Uterus (tissue), 2 donors: ENCODE data around the gene SNX15.

Experiments used
- CTCF ChIP-seq, 4 experiments: fragments of 200-600 bp in 2 of 4; fragments of 450-650 bp in 2 of 4; sonication (generic) in 2 of 4; IDR thresholded peaks; one replicate each; pipeline ENCODE4 v1.5.1; 2016 to 2019; ENCODE audit warnings: antibody characterized with exemption in 4 of 4, mild to moderate bottlenecking in 2 of 4, moderate library complexity in 1 of 4
- POLR2A ChIP-seq, 2 donors: fragments of 450-650 bp; IDR thresholded peaks; one replicate each; pipeline ENCODE4 v1.6.1; 2016; ENCODE audit warnings: antibody characterized with exemption in 2 of 2, mild to moderate bottlenecking in 1 of 2, moderate library complexity in 1 of 2

- no peak for TF ChIP-seq CTCF (IDR thresholded peaks at IDR 0.05)
- no peak for TF ChIP-seq POLR2A (IDR thresholded peaks at IDR 0.05)
These were observed 26.7 kb downstream of the SNX15 start for GRCh38 chr11:65053827-65054508.
